PC-9 (cell line): ENCODE data around the gene TMEM215. TPM values are rescaled to one million over a fixed set of nuclear protein-coding genes. Genes with fewer than 3 reads are reported as not detected.
"Not testable (repeated sequence)": the region's sequence is repeated elsewhere in the genome, so short reads cannot be mapped to it uniquely, and the experiment has no call there.

Experiments used
- BruUV-seq: library from RNA; stranded (reverse); fragments of 400-500 nt; replicated peaks from 2 replicates; lab custom pipeline; 2021; lab: Mats Ljungman, UMichigan
- CTCF ChIA-PET: fragments of 300-600 bp; sonication (Branson Sonifier 250); formaldehyde crosslinking; loops from one replicate; lab custom pipeline; 2022; ENCODE audit warnings: antibody characterized with exemption; lab: Charles Lee
- POLR2A ChIA-PET: fragments of 300-600 bp; sonication (Branson Sonifier 250); formaldehyde crosslinking; loops from one replicate; lab custom pipeline; 2022; ENCODE audit warnings: antibody characterized with exemption; ENCODE audit not compliant: unreplicated experiment; lab: Charles Lee
- DNase-seq, 2 experiments: peaks; one replicate each; pipeline versions ENCODE4 v3.0.0 to v3.0.0-alpha.2; 2015 to 2022; ENCODE audit warnings: mixed read lengths in 1 of 2
- H2AFZ ChIP-seq: fragments of 200-600 bp; sonication (generic); 2 replicates; pipeline ENCODE4 v1.8.1; 2017; ENCODE audit warnings: antibody characterized with exemption
- H3F3A ChIP-seq: fragments of 200-600 bp; sonication (generic); 2 replicates; pipeline ENCODE4 v1.8.1; 2017; ENCODE audit warnings: antibody characterized with exemption, mild to moderate bottlenecking, low read depth; ENCODE audit not compliant: insufficient read depth
- H3K27ac ChIP-seq: fragments of 200-600 bp; sonication (generic); 2 replicates; pipeline ENCODE4 v1.6.1; 2016; ENCODE audit warnings: mixed run types
- H3K27me3 ChIP-seq: fragments of 200-600 bp; sonication (generic); 2 replicates; pipeline ENCODE4 v1.6.1; 2016; ENCODE audit warnings: low read depth, mixed run types; ENCODE audit not compliant: insufficient read depth
- H3K36me3 ChIP-seq: fragments of 200-600 bp; sonication (generic); 2 replicates; pipeline ENCODE4 v1.6.1; 2016; ENCODE audit warnings: low read depth, mixed run types
- H3K4me1 ChIP-seq: fragments of 200-600 bp; sonication (generic); replicated peaks from 2 replicates; pipeline ENCODE4 v1.6.1; 2016; ENCODE audit warnings: mixed run types; ENCODE audit not compliant: insufficient read depth
- H3K4me2 ChIP-seq: fragments of 200-600 bp; sonication (generic); 2 replicates; pipeline ENCODE4 v1.6.1; 2017; ENCODE audit warnings: mixed run types
- H3K4me3 ChIP-seq: fragments of 200-600 bp; sonication (generic); 2 replicates; pipeline ENCODE4 v1.6.1; 2016; ENCODE audit warnings: mixed run types
- H3K79me2 ChIP-seq: fragments of 200-600 bp; sonication (generic); 2 replicates; pipeline ENCODE4 v1.6.1; 2017; ENCODE audit warnings: low read depth, mixed run types
- H3K9me2 ChIP-seq: fragments of 200-600 bp; sonication (generic); 2 replicates; pipeline ENCODE4 v1.8.1; 2017; ENCODE audit warnings: mild to moderate bottlenecking; ENCODE audit not compliant: insufficient read depth
- H3K9me3 ChIP-seq: fragments of 200-600 bp; sonication (generic); 2 replicates; pipeline ENCODE4 v1.8.1; 2016; ENCODE audit warnings: low read depth; ENCODE audit not compliant: insufficient read depth
- H4K20me1 ChIP-seq: fragments of 200-600 bp; sonication (generic); 2 replicates; pipeline ENCODE4 v1.8.1; 2017; ENCODE audit not compliant: insufficient read depth
- CTCF ChIP-seq: fragments of 200-600 bp; sonication (generic); conservative IDR thresholded peaks from 2 replicates; pipeline ENCODE4 v1.6.1; 2017; ENCODE audit warnings: mixed run types, antibody characterized with exemption, mild to moderate bottlenecking, moderate library complexity
- EZH2 ChIP-seq: fragments of 200-600 bp; sonication (generic); IDR thresholded peaks from 2 replicates; pipeline ENCODE4 v1.8.0; 2017; ENCODE audit warnings: antibody characterized with exemption, low read depth
- intact Hi-C: fragments of 100-400 bp; cut with micrococcal nuclease; formaldehyde crosslinking; loops from one replicate; pipeline ENCODE4 v1.10.0; 2022; ENCODE audit not compliant: unreplicated experiment
- total RNA-seq: library from RNA; stranded (reverse); gene quantifications from 2 replicates; pipeline ENCODE4 v1.2.3, GENCODE V29; 2021

The TMEM215 gene
- total RNA-seq, 1 experiment from 2014 or later = not detected

GRCh38 chr9:32787816-32788215 is 4.5 kb downstream of the TMEM215 start:
- Histone ChIP-seq H4K20me1 (no peaks in the 10 kb centered on the region), H3K27me3 (no peaks in the 10 kb centered on the region), H3K9me3 (no peaks in the 10 kb centered on the region), H3K36me3 (no peaks in the 10 kb centered on the region), H2AFZ (no peak overlapping the region), H3K4me3 (no peak overlapping the region), H3K79me2 (no peaks in the 10 kb centered on the region), H3K4me2 (no peak overlapping the region), H3K27ac (no peak overlapping the region), H3K9me2 (no peaks in the 10 kb centered on the region), H3K4me1 (no peaks in the 10 kb centered on the region), H3F3A (no peaks in the 10 kb centered on the region)
- intact Hi-C loops = no loop called here
- no peak for DNase-seq
- ChIA-PET CTCF (no interaction called here), POLR2A (no interaction called here)
- BruUV-seq = no TSS peak
- TF ChIP-seq EZH2 (no peak), CTCF (no peak)

GRCh38 chr9:32796015-32796414 is 12.7 kb downstream of the TMEM215 start:
- H3K9me3 ChIP-seq, H3K4me3 ChIP-seq, intact Hi-C loops, H3K27me3 ChIP-seq, CTCF ChIA-PET, H3K79me2 ChIP-seq, POLR2A ChIA-PET, H3K36me3 ChIP-seq, H3K9me2 ChIP-seq, DNase-seq, H3F3A ChIP-seq, H3K4me1 ChIP-seq, H2AFZ ChIP-seq, H3K4me2 ChIP-seq, H3K27ac ChIP-seq, BruUV-seq, H4K20me1 ChIP-seq: not testable (repeated sequence)

GRCh38 chr9:32801530-32801929 is 18.2 kb downstream of the TMEM215 start:
- Histone ChIP-seq H3K27ac (no peak overlapping the region), H3F3A (no peaks in the 10 kb centered on the region), H3K9me2 (no peaks in the 10 kb centered on the region), H4K20me1 (no peaks in the 10 kb centered on the region), H3K9me3 (no peaks in the 10 kb centered on the region), H3K27me3 (no peaks in the 10 kb centered on the region), H3K79me2 (no peaks in the 10 kb centered on the region), H3K4me2 (no peak overlapping the region), H3K36me3 (no peaks in the 10 kb centered on the region), H3K4me1 (no peaks in the 10 kb centered on the region), H3K4me3 (no peak overlapping the region), H2AFZ (no peak overlapping the region)
- intact Hi-C loops = no loop called here
- POLR2A ChIA-PET = no interaction called here
- CTCF ChIA-PET = no interaction called here
- BruUV-seq = no TSS peak
- TF ChIP-seq CTCF = no peak
- no peak for TF ChIP-seq EZH2
- DNase-seq = no peak

- Histone ChIP-seq H3K27ac (no peak overlapping the region), H3K79me2 (no peaks in the 10 kb centered on the region), H4K20me1 (no peaks in the 10 kb centered on the region), H3K9me2 (no peaks in the 10 kb centered on the region), H3K4me1 (no peaks in the 10 kb centered on the region), H2AFZ (no peak overlapping the region), H3K4me2 (no peak overlapping the region), H3K27me3 (no peaks in the 10 kb centered on the region), H3K9me3 (no peaks in the 10 kb centered on the region), H3F3A (no peaks in the 10 kb centered on the region), H3K4me3 (no peak overlapping the region), H3K36me3 (no peaks in the 10 kb centered on the region)
- no TSS peak for BruUV-seq
- intact Hi-C loops = no loop called here
- no peak for DNase-seq
- ChIA-PET CTCF (no interaction called here), POLR2A (no interaction called here)
- TF ChIP-seq EZH2 = no peak
- TF ChIP-seq CTCF = no peak
Observed at GRCh38 chr9:32807217-32807616, 23.9 kb downstream of the TMEM215 start.
